Lower lobe of right lung (tissue), 2 donors: ENCODE data around the gene PPM1H. TPM values are rescaled to one million over a fixed set of nuclear protein-coding genes. Genes with fewer than 3 reads are reported as not detected.
A peak's percentile ranks its signal among the peaks of the same experiment; 100 is the strongest.

Experiments
- ATAC-seq, 2 donors: fragments of 200-7000 bp; cut with Tn5 transposase; one replicate each; pipeline ENCODE4 v1.9.1; 2020 to 2022; ENCODE audit warnings: mild to moderate bottlenecking in 2 of 2, moderate library complexity in 2 of 2
- DNase-seq: peaks from one replicate; pipeline ENCODE4 v3.0.0-alpha.2; 2020
- H3K27ac ChIP-seq: fragments of 200-600 bp; one replicate; pipeline ENCODE4 v1.8.0; 2022
- H3K27me3 ChIP-seq: fragments of 200-600 bp; one replicate; pipeline ENCODE4 v1.8.0; 2022; ENCODE audit warnings: low read depth
- H3K36me3 ChIP-seq: fragments of 200-600 bp; one replicate; pipeline ENCODE4 v1.8.0; 2022; ENCODE audit warnings: mild to moderate bottlenecking
- H3K4me1 ChIP-seq: fragments of 200-600 bp; one replicate; pipeline ENCODE4 v1.8.0; 2022
- H3K4me3 ChIP-seq: fragments of 200-600 bp; one replicate; pipeline ENCODE4 v1.8.0; 2022; ENCODE audit warnings: mild to moderate bottlenecking
- H3K9me3 ChIP-seq: fragments of 200-600 bp; one replicate; pipeline ENCODE4 v1.8.0; 2022
- CTCF ChIP-seq: fragments of 200-600 bp; IDR thresholded peaks from one replicate; pipeline ENCODE4 v1.8.0; 2022; ENCODE audit warnings: antibody characterized with exemption, mild to moderate bottlenecking
- intact Hi-C: fragments of 100-400 bp; cut with DNase I; formaldehyde crosslinking; loops from one replicate; pipeline ENCODE4 v1.11.0; 2022
- total RNA-seq: library from RNA; stranded (reverse); fragmentation: NEBNext Ultra II Directional; extraction: Animal tissue kit (Norgen Biotek cat#: 25700); gene quantifications from one replicate; pipeline ENCODE4 v1.2.1, GENCODE V29; 2021
- donor health status: DM: no; HTN: yes; CAD: no; lungs with severe emphysema.

PPM1H gene
- total RNA-seq, 1 donor from 2014 or later = 6.8 TPM

- Histone ChIP-seq H3K4me1 (peaks cover 13% of the 10 kb centered on the region), H3K27ac (no peak overlapping the region), H3K9me3 (no peaks in the 10 kb centered on the region), H3K27me3 (no peaks in the 10 kb centered on the region), H3K4me3 (no peak overlapping the region), H3K36me3 (no peaks in the 10 kb centered on the region)
- intact Hi-C loops = no loop called here
- no peak for DNase-seq
- no peak for ATAC-seq
- no peak for TF ChIP-seq CTCF
These were observed 236.2 kb downstream of the PPM1H start for GRCh38 chr12:62698701-62699101.

DNA sequence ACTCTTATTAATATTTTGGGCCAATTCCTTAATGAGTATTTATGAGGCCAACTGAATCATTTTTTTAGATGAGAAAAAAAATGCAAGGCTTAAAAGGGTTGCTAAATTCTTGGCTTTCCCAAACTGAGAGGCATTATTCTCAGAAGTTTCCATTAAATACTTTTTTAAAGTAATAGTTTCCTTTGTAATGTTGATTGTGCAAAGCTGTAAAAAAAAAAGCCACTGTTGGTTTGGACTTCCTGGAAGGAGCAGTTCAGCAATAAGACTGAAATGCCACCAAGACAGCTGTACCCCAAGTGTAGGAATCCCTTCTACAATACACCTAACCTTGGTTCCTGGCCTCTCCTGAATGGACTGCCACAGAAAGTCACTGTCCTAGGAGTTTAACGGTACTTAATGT is 237.1 kb downstream of the PPM1H start:
- Histone ChIP-seq H3K4me1 (peaks cover 5% of the 10 kb centered on the region), H3K27me3 (no peaks in the 10 kb centered on the region), H3K9me3 (no peaks in the 10 kb centered on the region), H3K4me3 (no peak overlapping the region), H3K27ac (peak overlapping the region; percentile 25), H3K36me3 (no peaks in the 10 kb centered on the region)
- intact Hi-C loops = no loop called here
- DNase-seq (no peak), ATAC-seq (no peak)
- TF ChIP-seq CTCF = no peak

- TF ChIP-seq CTCF = no peak
- Histone ChIP-seq H3K4me3 (no peak overlapping the region), H3K36me3 (no peaks in the 10 kb centered on the region), H3K4me1 (no peaks in the 10 kb centered on the region), H3K27me3 (no peaks in the 10 kb centered on the region), H3K9me3 (no peaks in the 10 kb centered on the region), H3K27ac (no peak overlapping the region)
- DNase-seq (no peak), ATAC-seq (no peak)
- intact Hi-C loops = no loop called here
These were observed 239.3 kb downstream of the PPM1H start for GRCh38 chr12:62695696-62696095.

GRCh38 chr12:62694632-62695031 is 240.3 kb downstream of the PPM1H start:
- ATAC-seq (no peak), DNase-seq (no peak)
- Histone ChIP-seq H3K27me3 (no peaks in the 10 kb centered on the region), H3K36me3 (no peaks in the 10 kb centered on the region), H3K27ac (no peak overlapping the region), H3K9me3 (no peaks in the 10 kb centered on the region), H3K4me3 (no peak overlapping the region), H3K4me1 (no peaks in the 10 kb centered on the region)
- TF ChIP-seq CTCF = no peak
- intact Hi-C loops = no loop called here

GRCh38 chr12:62694116-62694515 is 240.8 kb downstream of the PPM1H start:
- Histone ChIP-seq H3K36me3 (no peaks in the 10 kb centered on the region), H3K4me1 (no peaks in the 10 kb centered on the region), H3K27ac (no peak overlapping the region), H3K9me3 (no peaks in the 10 kb centered on the region), H3K27me3 (no peaks in the 10 kb centered on the region), H3K4me3 (no peak overlapping the region)
- no peak for TF ChIP-seq CTCF
- ATAC-seq = no peak
- no peak for DNase-seq
- intact Hi-C loops = no loop called here
